GM19035 (cell line): ENCODE data around the gene RUNX2.
"Not testable (repeated sequence)": the region's sequence is repeated elsewhere in the genome, so short reads cannot be mapped to it uniquely, and the experiment has no call there.

Experiments
- ATAC-seq: cut with Tn5 transposase; IDR thresholded peaks from one replicate; pipeline ENCODE4 v1.9.1; 2021; ENCODE audit not compliant: unreplicated experiment

The RUNX2 gene

GRCh38 chr6:45548657-45549515 is 220.8 kb downstream of the RUNX2 start:
- ATAC-seq, result peak; percentile 97

DNA sequence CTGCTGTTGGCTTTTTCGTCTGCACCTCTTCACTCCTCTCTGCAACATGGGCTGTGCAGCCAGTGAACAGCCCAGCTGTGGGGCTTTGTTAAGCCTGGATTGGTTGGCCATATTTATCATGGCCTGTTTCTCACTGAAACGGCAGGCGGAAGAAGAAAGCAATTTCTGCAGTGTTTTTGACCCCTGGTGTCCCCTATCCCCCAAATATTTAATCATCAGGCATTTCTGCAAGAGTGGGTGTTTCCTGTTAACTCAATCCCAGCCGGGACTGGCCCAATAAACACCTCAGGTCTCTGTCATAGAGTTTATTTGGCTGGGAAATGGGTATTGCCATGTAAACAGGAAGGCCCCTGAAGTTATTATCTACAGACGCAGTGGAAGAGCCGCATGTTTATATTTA is 224.4 kb downstream of the RUNX2 start:
- no peak for ATAC-seq

- ATAC-seq, result no peak
Observed at GRCh38 chr6:45553730-45554344, 225.7 kb downstream of the RUNX2 start.

- ATAC-seq, result no peak
Observed at GRCh38 chr6:45554591-45554990, 226.5 kb downstream of the RUNX2 start.

- ATAC-seq, result no peak
Observed at GRCh38 chr6:45555981-45556771, 228.0 kb downstream of the RUNX2 start.

- no peak for ATAC-seq
Observed at GRCh38 chr6:45556828-45557227, 228.7 kb downstream of the RUNX2 start.

DNA sequence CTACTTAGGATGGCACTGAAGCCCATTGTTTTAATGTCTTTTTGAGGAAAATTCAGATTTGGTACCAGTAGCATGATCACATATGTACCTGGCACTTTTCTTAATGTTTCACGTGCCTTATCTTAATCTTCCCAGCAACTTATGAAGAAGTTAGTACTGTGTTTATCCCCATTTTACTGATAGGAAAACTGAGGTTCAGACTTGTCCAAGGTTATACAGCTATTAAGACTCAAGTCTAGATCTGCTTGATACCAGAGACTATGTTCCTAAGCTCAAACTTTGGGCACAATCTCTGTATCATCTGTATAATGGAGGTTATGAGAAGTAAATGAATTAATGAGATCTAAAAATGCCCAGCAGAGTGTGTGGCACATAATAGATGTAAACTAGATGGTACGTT is 229.3 kb downstream of the RUNX2 start:
- ATAC-seq, result no peak

GRCh38 chr6:45558858-45559257 is 230.7 kb downstream of the RUNX2 start:
- ATAC-seq, result no peak

- ATAC-seq, result not testable (repeated sequence)
Observed at GRCh38 chr6:45560321-45560820, 232.2 kb downstream of the RUNX2 start.

- no peak for ATAC-seq
Observed at GRCh38 chr6:45562171-45562570, 234.0 kb downstream of the RUNX2 start.

GRCh38 chr6:45563041-45563440 is 234.9 kb downstream of the RUNX2 start:
- no peak for ATAC-seq

GRCh38 chr6:45563844-45564243 is 235.7 kb downstream of the RUNX2 start:
- no peak for ATAC-seq

DNA sequence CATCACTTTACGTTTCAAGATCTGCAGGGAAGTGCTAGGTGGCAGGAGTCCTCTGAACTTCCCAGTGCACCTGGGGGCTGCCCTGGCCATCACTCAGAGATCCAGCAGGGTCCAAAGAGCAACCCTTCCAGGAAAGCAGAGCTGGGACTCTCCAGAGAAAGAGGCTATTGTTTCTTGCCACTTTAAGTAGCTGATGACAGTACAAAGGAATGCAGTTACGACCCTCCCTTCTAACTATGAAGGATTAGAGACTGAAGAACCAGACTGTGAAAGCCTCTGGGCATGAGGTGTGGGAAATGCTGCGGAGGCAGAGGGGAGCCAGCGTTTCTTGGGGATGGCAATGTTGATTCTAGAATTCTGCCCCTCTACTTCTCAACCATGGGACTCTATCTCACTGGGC is 238.8 kb downstream of the RUNX2 start:
- ATAC-seq, result no peak

GRCh38 chr6:45567879-45568278 is 239.7 kb downstream of the RUNX2 start:
- no peak for ATAC-seq

DNA sequence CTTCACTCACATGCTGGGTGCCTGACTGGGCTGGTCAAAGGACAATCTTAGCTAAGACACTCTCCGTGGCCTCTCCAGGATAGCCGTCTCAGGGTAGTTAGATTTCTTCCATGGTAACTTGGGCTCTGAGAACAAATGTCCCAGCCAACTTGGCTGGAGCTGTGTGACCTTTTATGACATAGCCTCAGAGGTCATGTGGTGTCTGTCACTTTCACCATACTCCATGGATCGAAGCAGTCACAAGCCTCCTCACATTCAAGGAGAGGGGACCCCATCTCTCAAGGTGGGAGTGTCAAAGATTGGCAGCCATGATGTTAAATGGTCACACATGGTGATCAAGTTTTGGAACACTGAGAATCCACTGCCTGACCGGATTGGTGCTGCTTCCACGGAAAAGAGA is 240.5 kb downstream of the RUNX2 start:
- no peak for ATAC-seq

GRCh38 chr6:45569210-45569945 is 241.2 kb downstream of the RUNX2 start:
- ATAC-seq, result no peak

- no peak for ATAC-seq
Observed at GRCh38 chr6:45571159-45571558, 243.0 kb downstream of the RUNX2 start.

GRCh38 chr6:45572833-45573232 is 244.7 kb downstream of the RUNX2 start:
- ATAC-seq, result no peak

- ATAC-seq, result no peak
Observed at GRCh38 chr6:45574014-45574461, 245.9 kb downstream of the RUNX2 start.

- ATAC-seq, result no peak
Observed at GRCh38 chr6:45574885-45575284, 246.8 kb downstream of the RUNX2 start.
